Mesendoderm (in vitro differentiated cells): ENCODE results near the gene TMEM50B.

Experiments
- DNase-seq: peaks from one replicate; pipeline ENCODE4 v3.0.0; 2013
- H2AK5ac ChIP-seq: 2 replicates; pipeline ENCODE4 v1.6.1; 2013; ENCODE audit warnings: low read length, inconsistent platforms
- H2BK120ac ChIP-seq: 2 replicates; pipeline ENCODE4 v1.6.1; 2013; ENCODE audit warnings: low read depth, mild to moderate bottlenecking, low read length, moderate library complexity, mixed read lengths
- H2BK15ac ChIP-seq: replicated peaks from 2 replicates; pipeline ENCODE4 v1.6.1; 2013; ENCODE audit warnings: low read depth, mild to moderate bottlenecking, moderate library complexity
- H2BK5ac ChIP-seq: 2 replicates; pipeline ENCODE4 v1.6.1; 2013; ENCODE audit warnings: low read length, inconsistent platforms
- H3K18ac ChIP-seq: 2 replicates; pipeline ENCODE4 v1.6.1; 2013; ENCODE audit warnings: mild to moderate bottlenecking, low read length, mixed read lengths
- H3K23ac ChIP-seq: one replicate; pipeline ENCODE4 v1.6.1; 2013; ENCODE audit warnings: low read length
- H3K27ac ChIP-seq: 2 replicates; pipeline ENCODE4 v1.5.1; 2013; ENCODE audit warnings: low read depth, mild to moderate bottlenecking, inconsistent platforms, low read length, moderate library complexity
- H3K27me3 ChIP-seq: 2 replicates; pipeline ENCODE4 v1.6.1; 2013; ENCODE audit warnings: low read length, control low read depth, mild to moderate bottlenecking, inconsistent platforms; ENCODE audit not compliant: insufficient read depth, poor library complexity
- H3K36me3 ChIP-seq: 2 replicates; pipeline ENCODE4 v1.6.1; 2013; ENCODE audit warnings: low read length, inconsistent platforms; ENCODE audit not compliant: control insufficient read depth, insufficient read depth
- H3K4ac ChIP-seq: one replicate; pipeline ENCODE4 v1.6.1; 2013; ENCODE audit warnings: low read depth, mild to moderate bottlenecking, low read length, moderate library complexity
- H3K4me1 ChIP-seq: 2 replicates; pipeline ENCODE4 v1.6.1; 2013; ENCODE audit warnings: low read depth, low read length, inconsistent platforms; ENCODE audit not compliant: control insufficient read depth
- H3K4me2 ChIP-seq: 2 replicates; pipeline ENCODE4 v1.6.1; 2013; ENCODE audit warnings: low read length
- H3K4me3 ChIP-seq: 2 replicates; pipeline ENCODE4 v1.5.1; 2013; ENCODE audit warnings: mild to moderate bottlenecking, low read length
- H3K56ac ChIP-seq: one replicate; pipeline ENCODE4 v1.6.1; 2013; ENCODE audit warnings: low read length
- H3K79me1 ChIP-seq: 2 replicates; pipeline ENCODE4 v1.6.1; 2013; ENCODE audit warnings: low read length, inconsistent platforms
- H3K79me2 ChIP-seq: 2 replicates; pipeline ENCODE4 v1.6.1; 2013; ENCODE audit warnings: mild to moderate bottlenecking, low read length; ENCODE audit not compliant: control insufficient read depth, insufficient read depth
- H3K9ac ChIP-seq: 2 replicates; pipeline ENCODE4 v1.6.1; 2013; ENCODE audit warnings: low read length, inconsistent platforms
- H4K5ac ChIP-seq: one replicate; pipeline ENCODE4 v1.6.1; 2013; ENCODE audit warnings: low read length
- H4K8ac ChIP-seq: one replicate; pipeline ENCODE4 v1.6.1; 2013; ENCODE audit warnings: low read depth, mild to moderate bottlenecking, control low read depth, low read length, moderate library complexity
- WGBS: extraction: QIAGEN DNeasy Blood & Tissue Kit; methylation state at CpG from one replicate; pipeline ENCODE4 v1.1.7; 2013; ENCODE audit warnings: low lambda C conversion rate, missing lambda C conversion rate; ENCODE audit not compliant: insufficient coverage; ENCODE audit errors: extremely low coverage; 5-methylcytosine and 5-hydroxymethylcytosine counted together

TMEM50B gene

GRCh38 chr21:33443194-33443593 lies 36.6 kb downstream of the TMEM50B start:
- Histone ChIP-seq H2AK5ac (no peak overlapping the region), H3K4me3 (no peak overlapping the region), H2BK15ac (no peak overlapping the region), H3K4me2 (no peak overlapping the region), H2BK120ac (no peak overlapping the region), H3K79me1 (no peaks in the 10 kb centered on the region), H4K8ac (no peak overlapping the region), H3K27ac (no peak overlapping the region), H3K36me3 (no peaks in the 10 kb centered on the region), H2BK5ac (no peak overlapping the region), H3K18ac (no peak overlapping the region), H3K79me2 (no peaks in the 10 kb centered on the region), H3K56ac (no peak overlapping the region), H3K4me1 (no peaks in the 10 kb centered on the region), H3K9ac (no peak overlapping the region), H3K4ac (no peak overlapping the region), H3K23ac (no peak overlapping the region), H3K27me3 (no peaks in the 10 kb centered on the region), H4K5ac (no peak overlapping the region)
- WGBS = no CpG with 5 or more reads among the region's 5 CpGs
- DNase-seq = no peak

- no peak for DNase-seq
Observed at GRCh38 chr21:33441489-33442477, 38.0 kb downstream of the TMEM50B start.

GRCh38 chr21:33437140-33437539 lies 42.6 kb downstream of the TMEM50B start:
- Histone ChIP-seq H3K4me2 (no peak overlapping the region), H3K4ac (no peak overlapping the region), H3K27ac (no peak overlapping the region), H4K8ac (no peak overlapping the region), H2BK15ac (no peak overlapping the region), H3K23ac (no peak overlapping the region), H3K27me3 (no peaks in the 10 kb centered on the region), H3K79me1 (no peaks in the 10 kb centered on the region), H3K36me3 (peaks cover 10% of the 10 kb centered on the region), H3K9ac (no peak overlapping the region), H4K5ac (no peak overlapping the region), H2BK5ac (no peak overlapping the region), H2BK120ac (no peak overlapping the region), H3K4me1 (no peaks in the 10 kb centered on the region), H2AK5ac (no peak overlapping the region), H3K4me3 (no peak overlapping the region), H3K56ac (no peak overlapping the region), H3K79me2 (no peaks in the 10 kb centered on the region), H3K18ac (no peak overlapping the region)
- no peak for DNase-seq
- no CpG with 5 or more reads among the region's 6 CpGs for WGBS

More at GRCh38 chr21:33441489-33442477, 38.0 kb downstream of the TMEM50B start:
- H3K4ac ChIP-seq = no peak overlapping the region
- H3K79me1 ChIP-seq = no peaks in the 10 kb centered on the region
- H2BK15ac ChIP-seq = no peak overlapping the region
- no peak overlapping the region for H4K5ac ChIP-seq
- no peak overlapping the region for H4K8ac ChIP-seq
- no peak overlapping the region for H3K4me2 ChIP-seq
- no peak overlapping the region for H3K56ac ChIP-seq
- H3K4me1 ChIP-seq = no peaks in the 10 kb centered on the region
- no peak overlapping the region for H2AK5ac ChIP-seq
- no peak overlapping the region for H3K23ac ChIP-seq
- H3K36me3 ChIP-seq = peaks cover under 1% of the 10 kb centered on the region
- no peaks in the 10 kb centered on the region for H3K27me3 ChIP-seq
- no CpG with 5 or more reads among the region's 11 CpGs for WGBS
- no peak overlapping the region for H3K27ac ChIP-seq
- H3K9ac ChIP-seq = no peak overlapping the region
- no peak overlapping the region for H2BK5ac ChIP-seq
- H3K4me3 ChIP-seq = no peak overlapping the region
- H3K79me2 ChIP-seq = no peaks in the 10 kb centered on the region
- H3K18ac ChIP-seq = no peak overlapping the region
- no peak overlapping the region for H2BK120ac ChIP-seq

GRCh38 chr21:33434770-33435360 lies 44.9 kb downstream of the TMEM50B start:
- no peak overlapping the region for H3K56ac ChIP-seq
- no peak overlapping the region for H3K4me2 ChIP-seq
- WGBS = no CpG with 5 or more reads among the region's 5 CpGs
- no peak overlapping the region for H4K5ac ChIP-seq
- H3K27me3 ChIP-seq = no peaks in the 10 kb centered on the region
- no peak overlapping the region for H4K8ac ChIP-seq
- no peak overlapping the region for H3K23ac ChIP-seq
- H2BK5ac ChIP-seq = no peak overlapping the region
- no peak overlapping the region for H3K4ac ChIP-seq
- no peak overlapping the region for H3K27ac ChIP-seq
- H3K9ac ChIP-seq = no peak overlapping the region
- H2AK5ac ChIP-seq = no peak overlapping the region
- no peaks in the 10 kb centered on the region for H3K79me1 ChIP-seq
- no peak overlapping the region for H3K4me3 ChIP-seq
- no peak overlapping the region for H3K18ac ChIP-seq
- H3K79me2 ChIP-seq = no peaks in the 10 kb centered on the region
- no peaks in the 10 kb centered on the region for H3K4me1 ChIP-seq
- no peak overlapping the region for H2BK120ac ChIP-seq
- H3K36me3 ChIP-seq = peaks cover 10% of the 10 kb centered on the region
- no peak for DNase-seq
- H2BK15ac ChIP-seq = no peak overlapping the region

GRCh38 chr21:33433425-33434114 lies 46.2 kb downstream of the TMEM50B start:
- H4K5ac ChIP-seq = no peak overlapping the region
- no peak for DNase-seq
- H3K56ac ChIP-seq = no peak overlapping the region
- peaks cover 11% of the 10 kb centered on the region for H3K36me3 ChIP-seq
- H3K27me3 ChIP-seq = no peaks in the 10 kb centered on the region
- H3K18ac ChIP-seq = no peak overlapping the region
- no peak overlapping the region for H3K4ac ChIP-seq
- no peak overlapping the region for H3K27ac ChIP-seq
- no peak overlapping the region for H2BK5ac ChIP-seq
- no peak overlapping the region for H2BK15ac ChIP-seq
- no peak overlapping the region for H3K4me2 ChIP-seq
- H3K23ac ChIP-seq = no peak overlapping the region
- no peak overlapping the region for H3K9ac ChIP-seq
- H3K4me1 ChIP-seq = no peaks in the 10 kb centered on the region
- no CpG with 5 or more reads among the region's 8 CpGs for WGBS
- H3K79me2 ChIP-seq = no peaks in the 10 kb centered on the region
- H3K79me1 ChIP-seq = no peaks in the 10 kb centered on the region
- H4K8ac ChIP-seq = no peak overlapping the region
- H2AK5ac ChIP-seq = no peak overlapping the region
- H3K4me3 ChIP-seq = no peak overlapping the region
- no peak overlapping the region for H2BK120ac ChIP-seq
